Gastrocnemius medialis (tissue), 4 donors: ENCODE data around the gene CGREF1.

Experiments used
- CTCF ChIP-seq, 5 experiments: fragments of 450-650 bp in 3 of 5; fragments of 200-600 bp in 2 of 5; sonication (generic) in 2 of 5; IDR thresholded peaks in 4 of 5; conservative IDR thresholded peaks in 1 of 5; 1 replicate in 4 of 5; 2 replicates in 1 of 5; pipeline ENCODE4 v1.5.1; 2016 to 2019; ENCODE audit warnings: antibody characterized with exemption in 5 of 5, mild to moderate bottlenecking in 3 of 5, moderate library complexity in 3 of 5
- POLR2A ChIP-seq, 2 donors: fragments of 450-650 bp; IDR thresholded peaks; one replicate each; pipeline ENCODE4 v1.6.1; 2017; ENCODE audit warnings: antibody characterized with exemption in 2 of 2, mild to moderate bottlenecking in 2 of 2, moderate library complexity in 2 of 2

DNA sequence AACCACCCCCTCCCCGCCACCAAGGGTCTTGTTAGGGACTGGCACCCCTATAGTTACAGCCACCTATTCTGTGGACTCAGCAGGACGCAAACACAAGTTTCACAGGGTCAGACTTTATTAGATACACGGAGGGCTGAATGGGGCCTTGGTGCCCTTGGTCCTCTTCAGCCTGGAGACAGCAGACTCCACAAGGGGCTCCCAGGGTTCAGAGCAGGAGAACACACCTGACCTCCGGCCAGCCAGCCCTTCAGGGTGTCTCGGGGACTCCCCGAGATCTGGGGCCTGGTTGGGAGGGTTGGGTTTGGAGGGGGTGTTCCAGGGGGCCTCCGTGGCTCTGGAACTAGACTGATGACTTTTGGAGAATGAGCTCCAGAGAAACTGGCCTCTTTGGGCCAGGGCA lies 17.8 kb upstream of the CGREF1 start:
- no peak for TF ChIP-seq CTCF (IDR thresholded peaks at IDR 0.05 in 4 of 5, conservative IDR thresholded peaks at IDR 0.05 in 1 of 5)
- TF ChIP-seq POLR2A (IDR thresholded peaks at IDR 0.05): no peak
